GM18517 (cell line): Measurements from ENCODE around the gene DPY19L2.
"Not testable (repeated sequence)": the region's sequence is repeated elsewhere in the genome, so short reads cannot be mapped to it uniquely, and the experiment has no call there.

Source experiments
- ATAC-seq: cut with Tn5 transposase; IDR thresholded peaks from one replicate; pipeline ENCODE4 v1.9.1; 2021; ENCODE audit warnings: mild to moderate bottlenecking, moderate library complexity; ENCODE audit not compliant: unreplicated experiment

The DPY19L2 gene

GRCh38 chr12:63545298-63545916 is 122.9 kb downstream of the DPY19L2 start:
- not testable (repeated sequence) for ATAC-seq

GRCh38 chr12:63538656-63539055 is 129.6 kb downstream of the DPY19L2 start:
- not testable (repeated sequence) for ATAC-seq

DNA sequence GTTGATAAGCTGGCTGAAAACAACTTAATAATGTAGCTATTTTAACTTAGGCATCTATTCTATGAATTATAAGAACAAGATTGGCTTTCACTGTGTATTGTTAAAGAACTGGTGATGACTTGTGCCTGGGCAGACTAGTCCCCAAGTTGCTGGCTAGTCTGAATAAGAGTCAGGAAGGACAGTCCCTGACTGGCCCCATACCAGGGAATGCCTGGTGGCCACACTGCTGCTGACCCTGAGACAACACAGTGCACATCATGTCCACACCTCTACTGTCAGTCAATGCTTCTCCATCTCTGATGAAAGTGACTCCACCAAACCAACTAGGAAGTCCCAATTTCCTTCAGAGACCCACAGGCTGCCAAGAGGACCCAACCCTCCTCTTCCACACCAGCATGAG is 130.5 kb downstream of the DPY19L2 start:
- not testable (repeated sequence) for ATAC-seq

DNA sequence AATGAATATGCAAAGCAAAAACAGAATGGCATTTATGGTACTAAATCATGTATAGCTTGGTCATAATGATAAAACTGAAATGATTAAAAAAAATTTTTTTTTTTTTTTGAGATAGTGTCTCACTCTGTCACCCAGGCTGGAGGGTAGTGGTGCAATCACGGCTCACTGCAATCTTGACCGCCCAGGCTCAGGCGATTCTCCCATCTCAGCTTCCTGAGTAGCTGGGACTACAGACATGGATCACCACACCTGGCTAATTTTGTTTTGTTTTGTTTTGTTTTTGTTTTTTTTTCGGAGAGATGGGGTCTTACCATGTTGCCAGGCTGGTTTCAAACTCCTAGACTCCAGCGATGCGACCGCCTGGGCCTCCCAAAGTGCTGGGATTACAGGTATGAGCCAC is 138.7 kb downstream of the DPY19L2 start:
- not testable (repeated sequence) for ATAC-seq

- no peak for ATAC-seq
Observed at GRCh38 chr12:63525831-63526230, 142.5 kb downstream of the DPY19L2 start.

DNA sequence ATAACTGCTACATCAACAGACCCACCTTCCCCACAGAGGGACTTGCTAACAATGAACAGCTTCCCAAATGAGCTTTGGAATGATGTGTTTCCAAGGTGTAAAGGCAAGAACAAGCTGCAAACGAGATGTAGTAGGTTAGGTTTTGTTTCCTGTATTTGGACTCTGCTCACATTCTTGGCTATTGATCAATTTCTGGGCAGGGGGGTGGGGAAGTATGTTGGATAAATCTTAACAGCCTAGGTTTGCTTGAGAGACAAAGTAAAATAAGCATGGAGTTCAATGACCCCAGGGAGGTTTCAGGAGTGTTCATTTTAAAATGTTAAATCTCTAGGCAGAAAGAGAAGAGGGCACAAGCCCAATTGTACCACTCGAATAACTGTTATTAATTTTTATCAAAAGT is 146.6 kb downstream of the DPY19L2 start:
- no peak for ATAC-seq
